ENCODE measurements around the gene MAP2K1.
A peak's percentile ranks its signal among the peaks of the same experiment; 100 is the strongest.

Gene MAP2K1

GRCh38 chr15:66504563-66505429 is 118.1 kb downstream of the MAP2K1 start, which contains the start of the genes RPL4 and ZWILCH (continued):
- TF ChIP-seq ZNF639 (tag by site-specific recombination; IDR thresholded peaks at IDR 0.05) (peak; percentile 93; the same call in 1 of the 2 replicates), GLI2 (tag by site-specific recombination; IDR thresholded peaks at IDR 0.05; ENCODE audit: borderline replicate concordance, low read depth) (peak; percentile 5; the same call in 1 of the 2 replicates)

GRCh38 chr15:66505430-66505811 is 118.7 kb downstream of the MAP2K1 start:
- H3K9me3 ChIP-seq (ENCODE audit: control insufficient read depth, insufficient read depth, low read depth, low read length), result no peaks in the 10 kb centered on the region
- peaks cover 36 to 44% of the 10 kb centered on the region in 2 experiments for H3K36me3 ChIP-seq (ENCODE audit: control insufficient read depth in 2 of 2, insufficient read depth in 1 of 2, low read length in 2 of 2)
- peak overlapping the region; percentile 86 for H3K27ac ChIP-seq (ENCODE audit: extremely low read depth, low read depth, low read length)
- POLR2A ChIA-PET, result interaction anchor here (0.5 to 1.9 kb wide), 16 partner anchors 10 to 1761 kb away, joined by 3 to 8 read pairs (median 3); partner anchors contain the start of genes MAP2K1 and SMAD6
- peak overlapping the region; percentile 76 for H3K4me3 ChIP-seq (ENCODE audit: low read depth, low read length)
- CTCF ChIA-PET, result interaction anchor here (0.5 to 3.0 kb wide), 5 partner anchors 7 to 866 kb away, joined by 3 to 23 read pairs (median 5); partner anchors contain the start of gene SNAPC5
- peaks cover 5% of the 10 kb centered on the region; the same call in 1 of the 2 replicates for H3K4me1 ChIP-seq (ENCODE audit: control insufficient read depth, insufficient read depth, low read length)
- no peak for TF ChIP-seq ZNF18 (tag by site-specific recombination; IDR thresholded peaks at IDR 0.05)
- TF ChIP-seq ZNF404 (tag by site-specific recombination; IDR thresholded peaks at IDR 0.05), result no peak
- TF ChIP-seq ZNF837 (tag by site-specific recombination; IDR thresholded peaks at IDR 0.05), result no peak
- no peak for TF ChIP-seq YY2 (tag by site-specific recombination; IDR thresholded peaks at IDR 0.05)
- no peak for TF ChIP-seq ZNF10 (tag by site-specific recombination; IDR thresholded peaks at IDR 0.05)
- no peak for TF ChIP-seq ZNF692 (tag by site-specific recombination; IDR thresholded peaks at IDR 0.05)
- no peak for TF ChIP-seq ZNF133 (tag by site-specific recombination; IDR thresholded peaks at IDR 0.05)
- no peak for TF ChIP-seq ZNF132 (tag by site-specific recombination; IDR thresholded peaks at IDR 0.05; ENCODE audit: borderline replicate concordance)
- TF ChIP-seq ZNF350 (tag by site-specific recombination; IDR thresholded peaks at IDR 0.05), result no peak
- no peak for TF ChIP-seq ZBTB20 (tag by site-specific recombination; IDR thresholded peaks at IDR 0.05)
- TF ChIP-seq IKZF3 (tag by site-specific recombination; IDR thresholded peaks at IDR 0.05), result peak; percentile 24; the same call in 1 of the 2 replicates
- TF ChIP-seq ZNF707 (tag by site-specific recombination; IDR thresholded peaks at IDR 0.05), result no peak
- TF ChIP-seq PRDM10 (tag by site-specific recombination; IDR thresholded peaks at IDR 0.05), result no peak
- TF ChIP-seq ZNF664 (tag by site-specific recombination; IDR thresholded peaks at IDR 0.05), result no peak
- peak; percentile 45 for TF ChIP-seq ZNF629 (tag by site-specific recombination; IDR thresholded peaks at IDR 0.05)
- no peak for TF ChIP-seq SETDB1 (IDR thresholded peaks at IDR 0.05; ENCODE audit: insufficient read length, low read length)
- TF ChIP-seq ZSCAN16 (tag by site-specific recombination; IDR thresholded peaks at IDR 0.05), result no peak
- no peak for TF ChIP-seq SP7 (tag by site-specific recombination; IDR thresholded peaks at IDR 0.05)
- no peak for TF ChIP-seq CTCF (tag by site-specific recombination; IDR thresholded peaks at IDR 0.05)
- peak; percentile 43; the same call in 1 of the 2 replicates for TF ChIP-seq GLIS2 (tag by site-specific recombination; IDR thresholded peaks at IDR 0.05)
- no peak for TF ChIP-seq ZNF341 (tag by site-specific recombination; IDR thresholded peaks at IDR 0.05; ENCODE audit: low read depth)
- no peak for TF ChIP-seq ZNF777 (tag by site-specific recombination; IDR thresholded peaks at IDR 0.05; ENCODE audit: borderline replicate concordance)
- TF ChIP-seq ZEB2 (tag by site-specific recombination; IDR thresholded peaks at IDR 0.05), result peak; percentile 2; the same call in 1 of the 2 replicates
- no peak for TF ChIP-seq SCRT2 (tag by site-specific recombination; IDR thresholded peaks at IDR 0.05)
- TF ChIP-seq ZNF112 (tag by site-specific recombination; IDR thresholded peaks at IDR 0.05), result no peak
